HepG2 (cell line): Measurements from ENCODE around the gene EMID1. TPM values are rescaled to one million over a fixed set of nuclear protein-coding genes. Genes with fewer than 3 reads are reported as not detected.

Experiments
- ATAC-seq: fragments of 200-7000 bp; cut with Tn5 transposase; 3 replicates; pipeline ENCODE4 v1.9.1; 2020; ENCODE audit warnings: mild to moderate bottlenecking, moderate library complexity
- BruUV-seq: library from RNA; stranded (reverse); fragments of 400-500 nt; replicated peaks from 2 replicates; lab custom pipeline; 2021; lab: Mats Ljungman, UMichigan
- CTCF ChIA-PET: fragments of 300-600 bp; formaldehyde crosslinking; extraction: SDS; loops from one replicate; lab custom pipeline; 2021; ENCODE audit warnings: low total read pairs, inconsistent platforms, low intra/inter-chr PET ratio; lab: Yijun Ruan, JAX
- POLR2A ChIA-PET: fragments of 350-600 bp; sonication (Branson Sonifier 250); formaldehyde crosslinking; loops from one replicate; lab custom pipeline; 2020; ENCODE audit warnings: antibody characterized with exemption, inconsistent platforms; lab: Yijun Ruan, JAX
- DNase-seq: peaks from one replicate; pipeline ENCODE4 v3.0.0-alpha.2; 2015; ENCODE audit warnings: low spot score
- FAIRE-seq: peaks from 3 replicates; lab custom pipeline; 2011; peaks lifted over from hg19 to GRCh38; lab: Jason Lieb, UNC
- H2AFZ ChIP-seq: one replicate; pipeline ENCODE4 v1.6.1; 2011; ENCODE audit warnings: low read length, inconsistent platforms
- H3K27ac ChIP-seq: fragments of 300-600 bp; 3 replicates; pipeline ENCODE4 v1.8.0; 2011; ENCODE audit warnings: mixed run types, mild to moderate bottlenecking, mixed read lengths, low read length, inconsistent platforms; ENCODE audit not compliant: insufficient read depth; ENCODE audit errors: extremely low read length
- H3K27me3 ChIP-seq, 2 experiments: fragments of 200-600 bp in 1 of 2; 2 replicates in 1 of 2; 3 replicates in 1 of 2; pipeline versions ENCODE4 v1.6.0 to v1.8.0; 2011; ENCODE audit warnings: low read length in 2 of 2, mild to moderate bottlenecking in 2 of 2, moderate library complexity in 2 of 2, inconsistent platforms in 1 of 2; ENCODE audit not compliant: insufficient read depth in 2 of 2, control insufficient read depth in 1 of 2
- H3K36me3 ChIP-seq, 2 experiments: fragments of 200-600 bp in 1 of 2; replicated peaks in 1 of 2; 2 replicates in 1 of 2; 3 replicates in 1 of 2; pipeline versions ENCODE4 v1.5.1 to v1.8.0; 2011; ENCODE audit warnings: low read length in 2 of 2, inconsistent platforms in 1 of 2; ENCODE audit not compliant: insufficient read depth in 2 of 2, control insufficient read depth in 1 of 2
- H3K4me1 ChIP-seq: 2 replicates; pipeline ENCODE4 v1.5.1; 2012; ENCODE audit warnings: low read length, inconsistent platforms; ENCODE audit not compliant: insufficient read depth
- H3K4me2 ChIP-seq: 2 replicates; pipeline ENCODE4 v1.6.0; 2011; ENCODE audit warnings: low read depth, low read length, inconsistent platforms
- H3K4me3 ChIP-seq, 3 experiments: fragments of 200-600 bp in 1 of 3; sonication (generic), shearing (Covaris generic) in 1 of 3; replicated peaks in 1 of 3; 2 replicates each; pipeline ENCODE4 v1.5.1; 2011 to 2016; ENCODE audit warnings: low read length in 3 of 3, inconsistent platforms in 2 of 3, low read depth in 2 of 3, mild to moderate bottlenecking in 2 of 3, control low read depth in 1 of 3, mixed read lengths in 1 of 3; ENCODE audit not compliant: insufficient read depth in 1 of 3
- H3K79me2 ChIP-seq: one replicate; pipeline ENCODE4 v1.6.1; 2011; ENCODE audit warnings: low read length, inconsistent platforms; ENCODE audit not compliant: insufficient read depth
- H3K9ac ChIP-seq: 2 replicates; pipeline ENCODE4 v1.6.0; 2011; ENCODE audit warnings: mild to moderate bottlenecking, low read depth, low read length, inconsistent platforms; ENCODE audit not compliant: insufficient read depth
- H3K9me3 ChIP-seq: 2 replicates; pipeline ENCODE4 v1.5.1; 2012; ENCODE audit warnings: mild to moderate bottlenecking, low read length
- H4K20me1 ChIP-seq: 2 replicates; pipeline ENCODE4 v1.6.0; 2011; ENCODE audit warnings: inconsistent platforms, mild to moderate bottlenecking, low read length, moderate library complexity; ENCODE audit not compliant: insufficient read depth
- CBX2 ChIP-seq, 2 experiments: fragments of 200-600 bp in 1 of 2; sonication (generic); formaldehyde crosslinking in 1 of 2; IDR thresholded peaks; 2 replicates each; pipeline versions ENCODE4 v1.7.0 to v1.8.1; 2018 to 2022; ENCODE audit warnings: low read depth in 2 of 2, low read length in 1 of 2, mild to moderate bottlenecking in 1 of 2, missing genetic modification reagents in 1 of 2
- CEBPB ChIP-seq: IDR thresholded peaks from 2 replicates; pipeline ENCODE4 v1.6.1; 2011; ENCODE audit warnings: low read depth, low read length, improper control_type of control experiment, borderline replicate concordance
- ETV5 ChIP-seq: IDR thresholded peaks from 2 replicates; pipeline ENCODE4 v1.6.1; 2018; ENCODE audit warnings: missing biosample characterization, missing genetic modification reagents, inconsistent platforms, borderline replicate concordance
- FOXK2 ChIP-seq: fragments of 450-650 bp; IDR thresholded peaks from 2 replicates; pipeline ENCODE4 v1.6.1; 2016
- IRX3 ChIP-seq: sonication (generic); formaldehyde crosslinking; IDR thresholded peaks from 2 replicates; pipeline ENCODE4 v1.8.1; 2023; ENCODE audit warnings: mild to moderate bottlenecking, low read depth, missing genetic modification reagents, borderline replicate concordance
- NBN ChIP-seq: fragments of 450-650 bp; conservative IDR thresholded peaks from 2 replicates; pipeline ENCODE4 v1.6.1; 2017
- SOX13 ChIP-seq, 3 experiments: fragments of 450-650 bp in 1 of 3; sonication (generic) in 1 of 3; formaldehyde crosslinking in 1 of 3; IDR thresholded peaks in 2 of 3; conservative IDR thresholded peaks in 1 of 3; 2 replicates each; pipeline versions ENCODE4 v1.5.0 to v1.6.1; 2016 to 2020; ENCODE audit warnings: antibody characterized with exemption in 1 of 3, mild to moderate bottlenecking in 1 of 3, missing compliant biosample characterization in 1 of 3, missing genetic modification reagents in 1 of 3, moderate library complexity in 1 of 3
- SPEN ChIP-seq: sonication (generic); formaldehyde crosslinking; IDR thresholded peaks from 2 replicates; pipeline ENCODE4 v1.5.1; 2020; ENCODE audit warnings: low read depth, mild to moderate bottlenecking, missing genetic modification reagents
- ZNF382 ChIP-seq: sonication (generic); formaldehyde crosslinking; IDR thresholded peaks from 2 replicates; pipeline ENCODE4 v1.5.0; 2020; ENCODE audit warnings: missing genetic modification reagents, mild to moderate bottlenecking, borderline replicate concordance
- ZNF510 ChIP-seq: sonication (generic); formaldehyde crosslinking; IDR thresholded peaks from 2 replicates; pipeline ENCODE4 v1.4.0; 2020; ENCODE audit warnings: low read depth, mild to moderate bottlenecking, missing genetic modification reagents
- ZNF562 ChIP-seq: sonication (generic); formaldehyde crosslinking; IDR thresholded peaks from 2 replicates; pipeline ENCODE4 v1.8.0; 2022; ENCODE audit warnings: missing genetic modification reagents, borderline replicate concordance
- ZNF615 ChIP-seq: sonication (generic); formaldehyde crosslinking; IDR thresholded peaks from 2 replicates; pipeline ENCODE4 v1.5.0; 2020; ENCODE audit warnings: mild to moderate bottlenecking, missing genetic modification reagents, borderline replicate concordance
- ZNF678 ChIP-seq: sonication (generic); formaldehyde crosslinking; IDR thresholded peaks from 2 replicates; pipeline ENCODE4 v1.4.0; 2020; ENCODE audit warnings: mild to moderate bottlenecking, missing genetic modification reagents
- WGBS: methylation state at CpG from one replicate; pipeline ENCODE4 v1.1.6; 2017; ENCODE audit warnings: low lambda C conversion rate; 5-methylcytosine and 5-hydroxymethylcytosine counted together
- in situ Hi-C: cut with HindIII; loops from 2 replicates; pipeline ENCODE4 v1.10.0; 2017; ENCODE audit warnings: low pct_unique_long_range_greater_than_20kb; ENCODE audit not compliant: extremely low pct_ligation_motif_present
- intact Hi-C: fragments of 100-400 bp; cut with micrococcal nuclease; formaldehyde crosslinking; loops from one replicate; pipeline ENCODE4 v1.10.0; 2022; ENCODE audit not compliant: unreplicated experiment
- polyA plus RNA-seq, 8 experiments: library from polyadenylated mRNA; depleted of rRNA in 3 of 8; stranded (reverse) in 7 of 8; unstranded in 1 of 8; fragments of >200 nt; fragmentation: Illumina TruSeq in 4 of 8; extraction: Trizol in 4 of 8; gene quantifications; 2 replicates each; pipeline versions ENCODE4 v1.2.1 to v1.2.3, GENCODE V29; 2011 to 2016; ENCODE audit warnings: low read depth in 4 of 8, missing spikeins in 1 of 8, mixed read lengths in 1 of 8; ENCODE audit not compliant: insufficient read depth in 1 of 8
- total RNA-seq, 5 experiments: library from RNA; depleted of rRNA; stranded (reverse); fragments of >200 nt; fragmentation: Illumina TruSeq; extraction: Trizol; gene quantifications; 2 replicates each; pipeline ENCODE4 v1.2.3, GENCODE V29; 2016; ENCODE audit warnings: low read depth in 1 of 5
- TF ChIP-seq, protein P1 (sequence below): sonication (generic); formaldehyde crosslinking; IDR thresholded peaks from 2 replicates; pipeline ENCODE4 v1.4.0; 2020; ENCODE audit warnings: missing genetic modification reagents
- TF ChIP-seq, protein P2 (sequence below): IDR thresholded peaks from 2 replicates; pipeline ENCODE4 v1.6.1; 2016; ENCODE audit warnings: low read depth, missing genetic modification reagents, missing compliant biosample characterization

Gene EMID1
- total and polyA plus RNA-seq, 2 of the 13 experiments (the other 11 are each of a cell fraction or from before 2014, with no cell fraction given), result 0.45 to 0.82 TPM

DNA sequence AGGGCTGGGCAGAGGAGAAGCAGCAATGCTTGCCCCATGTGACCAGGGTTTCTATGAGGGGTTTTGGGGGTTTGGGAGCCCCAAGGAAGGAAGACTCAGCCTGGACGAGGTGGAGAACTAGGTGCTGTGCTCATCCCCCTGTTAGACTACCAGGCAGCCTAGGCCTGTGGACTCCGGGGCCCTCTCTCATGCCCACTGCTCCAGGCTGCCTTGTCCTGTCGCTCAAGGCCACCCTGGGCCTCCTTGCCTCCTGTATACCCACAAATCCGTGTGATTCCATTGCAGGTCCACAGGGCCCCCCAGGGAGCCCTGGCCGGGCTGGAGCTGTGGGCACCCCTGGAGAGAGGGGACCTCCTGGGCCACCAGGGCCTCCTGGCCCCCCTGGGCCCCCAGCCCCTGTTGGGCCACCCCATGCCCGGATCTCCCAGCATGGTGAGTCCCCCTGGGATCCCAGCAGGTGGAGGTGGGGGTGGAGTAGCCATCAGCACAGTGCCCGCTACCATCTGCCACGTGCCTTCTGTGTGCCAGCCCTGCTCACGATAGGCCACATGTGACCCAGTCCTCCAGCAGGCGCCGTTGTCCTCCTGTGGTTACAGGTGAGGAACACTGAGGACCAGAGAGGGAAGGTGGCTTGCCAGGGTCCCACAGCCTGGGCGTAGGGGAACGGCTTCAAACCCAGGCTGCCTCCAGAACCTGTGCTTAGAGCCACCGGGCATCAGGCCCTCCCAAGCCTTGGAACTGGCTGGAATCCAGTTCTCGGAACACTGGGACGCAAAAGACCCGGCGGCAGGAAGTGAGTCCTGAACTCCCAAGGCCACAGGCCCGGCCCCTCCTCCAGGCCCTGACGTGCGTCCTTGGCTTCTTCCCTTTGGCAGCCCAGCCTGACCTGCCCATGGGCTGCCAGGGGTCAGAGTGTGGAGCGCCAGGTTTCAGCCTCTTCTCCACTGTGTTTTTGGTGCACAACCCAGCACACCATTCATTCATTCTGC is 26.6 kb downstream of the EMID1 start:
- Histone ChIP-seq H3K4me3 (peak overlapping the region in 1 of 3 experiments; percentile 47; a peak in 1 of 6 replicates), H3K4me2 (peak overlapping the region; percentile 59), H3K9ac (peak overlapping the region; percentile 5; the same call in 1 of the 2 replicates), H3K9me3 (no peaks in the 10 kb centered on the region), H3K4me1 (peaks cover 30% of the 10 kb centered on the region), H3K36me3 (no peaks in the 10 kb centered on the region), H2AFZ (peak overlapping the region; percentile 35), H3K27me3 (peaks cover 6 to 7% of the 10 kb centered on the region in 2 experiments; a peak in 4 of 5 replicates), H3K27ac (no peak overlapping the region), H3K79me2 (no peaks in the 10 kb centered on the region), H4K20me1 (no peaks in the 10 kb centered on the region)
- intact Hi-C loops (no loop called here), in situ Hi-C loops (no loop called here)
- peak; percentile 79 for DNase-seq
- BruUV-seq, result no TSS peak
- WGBS, result 33% methylated on average over 3 of the region's 22 CpGs
- CTCF ChIA-PET, result interaction anchor here (1.0 kb wide), 1 partner anchor 29 kb away, joined by 3 read pairs; no protein-coding TSS in a partner anchor
- POLR2A ChIA-PET, result no interaction called here
- FAIRE-seq, result peak; percentile 23
- peak; percentile 92 for ATAC-seq
- TF ChIP-seq ZNF615 (CRISPR knock-in tag), result no peak
- TF ChIP-seq ETV5, result peak; percentile 89
- no peak for TF ChIP-seq SOX13 (IDR thresholded peaks at IDR 0.05)
- TF ChIP-seq SOX13 (CRISPR knock-in tag; conservative IDR thresholded peaks at IDR 0.05 in 1 of 2, IDR thresholded peaks at IDR 0.05 in 1 of 2), result peak in 1 of 2 experiments; percentile 28; a peak in 1 of 4 replicates
- TF ChIP-seq CEBPB, result no peak
- TF ChIP-seq, protein P1, sequence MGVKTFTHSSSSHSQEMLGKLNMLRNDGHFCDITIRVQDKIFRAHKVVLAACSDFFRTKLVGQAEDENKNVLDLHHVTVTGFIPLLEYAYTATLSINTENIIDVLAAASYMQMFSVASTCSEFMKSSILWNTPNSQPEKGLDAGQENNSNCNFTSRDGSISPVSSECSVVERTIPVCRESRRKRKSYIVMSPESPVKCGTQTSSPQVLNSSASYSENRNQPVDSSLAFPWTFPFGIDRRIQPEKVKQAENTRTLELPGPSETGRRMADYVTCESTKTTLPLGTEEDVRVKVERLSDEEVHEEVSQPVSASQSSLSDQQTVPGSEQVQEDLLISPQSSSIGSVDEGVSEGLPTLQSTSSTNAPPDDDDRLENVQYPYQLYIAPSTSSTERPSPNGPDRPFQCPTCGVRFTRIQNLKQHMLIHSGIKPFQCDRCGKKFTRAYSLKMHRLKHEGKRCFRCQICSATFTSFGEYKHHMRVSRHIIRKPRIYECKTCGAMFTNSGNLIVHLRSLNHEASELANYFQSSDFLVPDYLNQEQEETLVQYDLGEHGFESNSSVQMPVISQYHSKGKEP (CRISPR knock-in tag), result no peak
- TF ChIP-seq ZNF562, result no peak
- no peak for TF ChIP-seq ZNF510 (CRISPR knock-in tag)
- peak; percentile 34; the same call in 1 of the 2 replicates for TF ChIP-seq SPEN (CRISPR knock-in tag)
- TF ChIP-seq IRX3, result no peak
- no peak for TF ChIP-seq ZNF382 (CRISPR knock-in tag)
- no peak for TF ChIP-seq ZNF678
- no peak for TF ChIP-seq CBX2 (IDR thresholded peaks at IDR 0.05; ENCODE audit: low read depth, low read length)
- no peak for TF ChIP-seq CBX2 (CRISPR knock-in tag; IDR thresholded peaks at IDR 0.05; ENCODE audit: low read depth)
- no peak for TF ChIP-seq NBN
- TF ChIP-seq, protein P2, sequence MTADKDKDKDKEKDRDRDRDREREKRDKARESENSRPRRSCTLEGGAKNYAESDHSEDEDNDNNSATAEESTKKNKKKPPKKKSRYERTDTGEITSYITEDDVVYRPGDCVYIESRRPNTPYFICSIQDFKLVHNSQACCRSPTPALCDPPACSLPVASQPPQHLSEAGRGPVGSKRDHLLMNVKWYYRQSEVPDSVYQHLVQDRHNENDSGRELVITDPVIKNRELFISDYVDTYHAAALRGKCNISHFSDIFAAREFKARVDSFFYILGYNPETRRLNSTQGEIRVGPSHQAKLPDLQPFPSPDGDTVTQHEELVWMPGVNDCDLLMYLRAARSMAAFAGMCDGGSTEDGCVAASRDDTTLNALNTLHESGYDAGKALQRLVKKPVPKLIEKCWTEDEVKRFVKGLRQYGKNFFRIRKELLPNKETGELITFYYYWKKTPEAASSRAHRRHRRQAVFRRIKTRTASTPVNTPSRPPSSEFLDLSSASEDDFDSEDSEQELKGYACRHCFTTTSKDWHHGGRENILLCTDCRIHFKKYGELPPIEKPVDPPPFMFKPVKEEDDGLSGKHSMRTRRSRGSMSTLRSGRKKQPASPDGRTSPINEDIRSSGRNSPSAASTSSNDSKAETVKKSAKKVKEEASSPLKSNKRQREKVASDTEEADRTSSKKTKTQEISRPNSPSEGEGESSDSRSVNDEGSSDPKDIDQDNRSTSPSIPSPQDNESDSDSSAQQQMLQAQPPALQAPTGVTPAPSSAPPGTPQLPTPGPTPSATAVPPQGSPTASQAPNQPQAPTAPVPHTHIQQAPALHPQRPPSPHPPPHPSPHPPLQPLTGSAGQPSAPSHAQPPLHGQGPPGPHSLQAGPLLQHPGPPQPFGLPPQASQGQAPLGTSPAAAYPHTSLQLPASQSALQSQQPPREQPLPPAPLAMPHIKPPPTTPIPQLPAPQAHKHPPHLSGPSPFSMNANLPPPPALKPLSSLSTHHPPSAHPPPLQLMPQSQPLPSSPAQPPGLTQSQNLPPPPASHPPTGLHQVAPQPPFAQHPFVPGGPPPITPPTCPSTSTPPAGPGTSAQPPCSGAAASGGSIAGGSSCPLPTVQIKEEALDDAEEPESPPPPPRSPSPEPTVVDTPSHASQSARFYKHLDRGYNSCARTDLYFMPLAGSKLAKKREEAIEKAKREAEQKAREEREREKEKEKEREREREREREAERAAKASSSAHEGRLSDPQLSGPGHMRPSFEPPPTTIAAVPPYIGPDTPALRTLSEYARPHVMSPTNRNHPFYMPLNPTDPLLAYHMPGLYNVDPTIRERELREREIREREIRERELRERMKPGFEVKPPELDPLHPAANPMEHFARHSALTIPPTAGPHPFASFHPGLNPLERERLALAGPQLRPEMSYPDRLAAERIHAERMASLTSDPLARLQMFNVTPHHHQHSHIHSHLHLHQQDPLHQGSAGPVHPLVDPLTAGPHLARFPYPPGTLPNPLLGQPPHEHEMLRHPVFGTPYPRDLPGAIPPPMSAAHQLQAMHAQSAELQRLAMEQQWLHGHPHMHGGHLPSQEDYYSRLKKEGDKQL, result no peak
- TF ChIP-seq FOXK2, result no peak
